OCI-LY1 (cell line): ENCODE results near the gene RPH3AL.

Source experiments
- H2AFZ ChIP-seq: fragments of 200-600 bp; sonication (generic), shearing (Covaris generic); 2 replicates; pipeline ENCODE4 v1.6.0; 2014; ENCODE audit warnings: antibody characterized with exemption, mild to moderate bottlenecking, low read length
- H3F3A ChIP-seq: fragments of 200-600 bp; sonication (generic), shearing (Covaris generic); 2 replicates; pipeline ENCODE4 v1.6.0; 2014; ENCODE audit warnings: mild to moderate bottlenecking, antibody characterized with exemption, low read length, moderate library complexity; ENCODE audit not compliant: insufficient read depth
- H3K27ac ChIP-seq: fragments of 200-600 bp; sonication (generic); 2 replicates; pipeline ENCODE4 v1.5.1; 2014; ENCODE audit warnings: low read length, mixed run types, mild to moderate bottlenecking, low read depth; ENCODE audit not compliant: poor library complexity, severe bottlenecking
- H3K27me3 ChIP-seq: fragments of 200-600 bp; sonication (generic); 2 replicates; pipeline ENCODE4 v1.6.0; 2014; ENCODE audit warnings: antibody characterized with exemption, mild to moderate bottlenecking, low read length, moderate library complexity; ENCODE audit not compliant: insufficient read depth
- H3K36me3 ChIP-seq: fragments of 200-600 bp; sonication (generic); 2 replicates; pipeline ENCODE4 v1.6.1; 2014; ENCODE audit warnings: mild to moderate bottlenecking, antibody characterized with exemption, low read length, moderate library complexity, mixed read lengths; ENCODE audit not compliant: insufficient read depth
- H3K4me1 ChIP-seq: fragments of 200-600 bp; sonication (generic); 2 replicates; pipeline ENCODE4 v1.5.1; 2014; ENCODE audit warnings: mild to moderate bottlenecking, low read length, moderate library complexity; ENCODE audit not compliant: insufficient read depth, severe bottlenecking
- H3K4me2 ChIP-seq: fragments of 200-600 bp; sonication (generic), shearing (Covaris generic); 2 replicates; pipeline ENCODE4 v1.6.1; 2014; ENCODE audit warnings: low read length
- H3K4me3 ChIP-seq: fragments of 200-600 bp; sonication (generic); 2 replicates; pipeline ENCODE4 v1.5.1; 2014; ENCODE audit warnings: low read length, low read depth, mild to moderate bottlenecking, mixed read lengths; ENCODE audit not compliant: poor library complexity, severe bottlenecking
- H3K79me2 ChIP-seq: fragments of 200-600 bp; shearing (Covaris generic); 2 replicates; pipeline ENCODE4 v1.6.1; 2016; ENCODE audit warnings: mixed run types, low read length, mixed read lengths; ENCODE audit not compliant: insufficient read depth
- H3K9ac ChIP-seq: fragments of 200-600 bp; sonication (generic), shearing (Covaris generic); 2 replicates; pipeline ENCODE4 v1.6.1; 2014; ENCODE audit warnings: mild to moderate bottlenecking, low read length, mixed read lengths
- H3K9me2 ChIP-seq: fragments of 200-600 bp; sonication (generic), shearing (Covaris generic); 2 replicates; pipeline ENCODE4 v1.6.1; 2014; ENCODE audit warnings: low read depth, mild to moderate bottlenecking, low read length, mixed read lengths
- H3K9me3 ChIP-seq: fragments of 200-600 bp; shearing (Covaris generic); 2 replicates; pipeline ENCODE4 v1.6.1; 2014; ENCODE audit warnings: low read length, mixed read lengths
- H4K20me1 ChIP-seq: fragments of 200-600 bp; sonication (generic), shearing (Covaris generic); 2 replicates; pipeline ENCODE4 v1.6.0; 2016; ENCODE audit warnings: mild to moderate bottlenecking, low read length; ENCODE audit not compliant: insufficient read depth
- CTCF ChIP-seq: fragments of 200-600 bp; sonication (generic), shearing (Covaris generic); IDR thresholded peaks from 2 replicates; pipeline ENCODE4 v1.5.1; 2017; ENCODE audit warnings: mild to moderate bottlenecking, antibody characterized with exemption, low read length, moderate library complexity, mixed read lengths
- EZH2 ChIP-seq: fragments of 200-600 bp; sonication (generic), shearing (Covaris generic); IDR thresholded peaks from 2 replicates; pipeline ENCODE4 v1.8.0; 2017; ENCODE audit warnings: borderline replicate concordance, mixed run types, mild to moderate bottlenecking, antibody characterized with exemption, low read length, moderate library complexity, mixed read lengths

The RPH3AL gene

GRCh38 chr17:227946-228615 lies 124.5 kb downstream of the RPH3AL start:
- peaks cover 23% of the 10 kb centered on the region for H3K4me1 ChIP-seq

GRCh38 chr17:227078-227945 lies 125.3 kb downstream of the RPH3AL start:
- no peak overlapping the region for H2AFZ ChIP-seq
- no peak overlapping the region for H3K27ac ChIP-seq
- H3K79me2 ChIP-seq: no peaks in the 10 kb centered on the region
- H3F3A ChIP-seq: 0 out of 2 replicates have a peak, but pooled peaks cover 4% of the 10 kb centered on the region
- peaks cover 3% of the 10 kb centered on the region; the same call in 1 of the 2 replicates for H3K27me3 ChIP-seq
- H3K4me2 ChIP-seq: no peak overlapping the region
- TF ChIP-seq CTCF (no peak), EZH2 (no peak)
- H3K9me2 ChIP-seq: no peaks in the 10 kb centered on the region
- H3K9ac ChIP-seq: no peak overlapping the region
- no peaks in the 10 kb centered on the region; the same call in 1 of the 2 replicates for H3K36me3 ChIP-seq
- peaks cover 16% of the 10 kb centered on the region for H3K4me1 ChIP-seq
- H3K9me3 ChIP-seq: no peaks in the 10 kb centered on the region
- H4K20me1 ChIP-seq: no peaks in the 10 kb centered on the region
- H3K4me3 ChIP-seq: no peak overlapping the region

More at GRCh38 chr17:227946-228615, 124.5 kb downstream of the RPH3AL start:
- Histone ChIP-seq H3K79me2 (no peaks in the 10 kb centered on the region), H3K4me2 (no peak overlapping the region), H3K27ac (no peak overlapping the region), H4K20me1 (no peaks in the 10 kb centered on the region), H3K9ac (no peak overlapping the region), H3F3A (peaks cover 7% of the 10 kb centered on the region; the same call in 1 of the 2 replicates), H3K9me2 (no peaks in the 10 kb centered on the region), H3K4me3 (no peak overlapping the region), H3K36me3 (no peaks in the 10 kb centered on the region; the same call in 1 of the 2 replicates), H2AFZ (no peak overlapping the region), H3K27me3 (peaks cover 3% of the 10 kb centered on the region; the same call in 1 of the 2 replicates), H3K9me3 (no peaks in the 10 kb centered on the region)
- TF ChIP-seq CTCF: no peak
- TF ChIP-seq EZH2: no peak

- H3K9ac ChIP-seq: no peak overlapping the region
- no peaks in the 10 kb centered on the region for H3K79me2 ChIP-seq
- H3K36me3 ChIP-seq: no peaks in the 10 kb centered on the region; the same call in 1 of the 2 replicates
- H2AFZ ChIP-seq: no peak overlapping the region
- no peaks in the 10 kb centered on the region for H3K9me3 ChIP-seq
- peaks cover 3% of the 10 kb centered on the region; the same call in 1 of the 2 replicates for H3K27me3 ChIP-seq
- peaks cover 6% of the 10 kb centered on the region for H3K4me1 ChIP-seq
- H4K20me1 ChIP-seq: no peaks in the 10 kb centered on the region
- H3F3A ChIP-seq: no peaks in the 10 kb centered on the region
- H3K4me3 ChIP-seq: no peak overlapping the region
- H3K27ac ChIP-seq: no peak overlapping the region
- TF ChIP-seq CTCF (no peak), EZH2 (no peak)
- no peaks in the 10 kb centered on the region for H3K9me2 ChIP-seq
- no peak overlapping the region for H3K4me2 ChIP-seq
Measured at GRCh38 chr17:226108-227077, 126.2 kb downstream of the RPH3AL start.
